Activated CD4-positive, alpha-beta T cell treated with anti-CD3 and anti-CD28 coated beads for 1 hour (primary cell): Measurements from ENCODE around the gene FBXO42.

ENCODE experiments used
- DNase-seq: peaks from one replicate; pipeline ENCODE4 v3.0.0-alpha.2; 2020

The FBXO42 gene

GRCh38 chr1:16199700-16200099 lies 152.6 kb downstream of the FBXO42 start:
- no peak for DNase-seq

GRCh38 chr1:16199157-16199501 lies 153.2 kb downstream of the FBXO42 start:
- no peak for DNase-seq

- no peak for DNase-seq
These were observed 153.7 kb downstream of the FBXO42 start for GRCh38 chr1:16198444-16199156.

- no peak for DNase-seq
These were observed 155.4 kb downstream of the FBXO42 start for GRCh38 chr1:16196874-16197273.
